Measurements from ENCODE around the gene COG3.

The COG3 gene

GRCh38 chr13:45554604-45555109 is 89.9 kb downstream of the COG3 start:
- ATAC-seq = no peak

GRCh38 chr13:45564133-45564776 is 99.5 kb downstream of the COG3 start:
- no peak for ATAC-seq

GRCh38 chr13:45565331-45565730 is 100.6 kb downstream of the COG3 start:
- no peak for ATAC-seq

GRCh38 chr13:45575146-45575829 is 110.5 kb downstream of the COG3 start:
- ATAC-seq = no peak

- no peak for ATAC-seq
These were observed 111.1 kb downstream of the COG3 start for GRCh38 chr13:45575830-45576180.

GRCh38 chr13:45576466-45576865 is 111.7 kb downstream of the COG3 start:
- ATAC-seq = no peak

GRCh38 chr13:45582408-45583076 is 117.8 kb downstream of the COG3 start:
- ATAC-seq = no peak

- ATAC-seq = no peak
These were observed 120.1 kb downstream of the COG3 start for GRCh38 chr13:45584816-45585215.

Data from activated CD4-positive, CD25-positive, alpha-beta regulatory T cell treated with anti-CD3 and anti-CD28 coated beads, Interleukin-2, amount 50 U/mL, for 24 hours (primary cell).